NCI-H1092 (cell line): ENCODE measurements around the gene ZFPM1.

ENCODE experiments used
- DNase-seq: peaks from one replicate; lab custom pipeline; 2025; lab: John Stamatoyannopoulos, UW

ZFPM1 gene

DNA sequence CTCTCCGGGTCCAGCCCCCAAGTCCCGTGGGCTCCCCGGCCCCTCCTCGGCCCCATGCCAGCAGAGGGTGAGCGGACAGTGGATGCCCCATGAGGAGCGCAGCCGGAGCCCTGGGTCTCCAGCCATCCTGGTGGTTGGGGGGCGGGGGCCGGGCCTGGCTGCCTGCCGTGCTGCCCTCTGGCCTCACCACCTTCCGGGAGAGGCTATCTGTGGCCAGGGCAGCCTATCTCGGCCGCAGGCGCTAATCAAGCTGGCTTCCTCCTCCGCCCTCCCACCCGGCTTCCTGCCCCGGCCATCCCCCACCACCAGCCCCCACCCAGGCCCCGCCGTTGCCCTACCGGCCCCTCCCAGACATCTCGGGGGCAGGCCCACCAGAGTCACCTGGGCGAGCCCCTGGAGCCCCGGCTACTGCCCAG, 46.8 kb downstream of the ZFPM1 start:
- DNase-seq: no peak

GRCh38 chr16:88500255-88500661, 47.2 kb downstream of the ZFPM1 start:
- no peak for DNase-seq

DNA sequence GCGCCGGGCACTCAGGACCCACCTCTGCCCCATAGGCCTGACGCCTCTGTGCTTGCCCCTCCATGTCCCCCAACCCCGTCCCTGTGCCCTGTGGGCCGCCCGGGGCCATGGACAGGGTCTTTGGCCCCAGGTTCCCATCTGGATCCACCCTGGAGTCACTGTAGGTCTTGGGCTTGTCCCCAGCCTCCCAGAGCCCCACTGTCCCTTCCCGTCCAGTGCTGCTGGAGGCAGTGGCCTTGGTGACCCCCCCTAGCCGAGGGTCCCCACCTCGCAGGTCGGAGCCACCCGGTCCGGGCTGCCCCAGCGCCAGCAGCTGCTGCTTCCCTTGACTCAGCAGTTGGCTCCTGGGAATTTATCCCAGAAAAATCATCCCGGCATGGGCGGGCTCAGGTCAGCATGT, 49.3 kb downstream of the ZFPM1 start:
- no peak for DNase-seq

DNA sequence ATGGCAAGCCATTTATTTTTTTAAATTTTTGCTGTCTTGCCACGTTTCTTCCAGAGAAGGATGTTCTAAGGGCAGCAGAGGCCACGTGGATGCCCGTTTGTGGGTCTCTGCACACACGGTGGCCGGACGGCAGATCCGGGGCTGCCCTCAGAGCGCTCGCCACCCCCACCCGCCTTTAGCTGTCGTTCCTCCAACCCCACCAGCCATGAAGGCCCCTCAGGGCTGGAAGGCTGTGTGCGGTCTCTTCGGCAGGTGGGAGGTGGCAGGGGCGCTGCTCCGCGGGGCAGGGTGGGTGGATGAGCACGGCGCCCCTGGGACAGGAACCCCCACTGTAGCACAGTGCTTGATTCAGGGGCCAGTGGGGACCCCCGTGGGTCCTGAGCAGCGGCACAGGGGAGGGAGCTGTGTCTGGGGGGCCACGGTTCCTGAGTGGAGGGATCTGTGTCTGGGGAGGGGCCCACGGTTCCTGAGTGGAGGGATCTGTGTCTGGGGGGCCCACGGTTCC, 49.7 kb downstream of the ZFPM1 start:
- DNase-seq: no peak

DNA sequence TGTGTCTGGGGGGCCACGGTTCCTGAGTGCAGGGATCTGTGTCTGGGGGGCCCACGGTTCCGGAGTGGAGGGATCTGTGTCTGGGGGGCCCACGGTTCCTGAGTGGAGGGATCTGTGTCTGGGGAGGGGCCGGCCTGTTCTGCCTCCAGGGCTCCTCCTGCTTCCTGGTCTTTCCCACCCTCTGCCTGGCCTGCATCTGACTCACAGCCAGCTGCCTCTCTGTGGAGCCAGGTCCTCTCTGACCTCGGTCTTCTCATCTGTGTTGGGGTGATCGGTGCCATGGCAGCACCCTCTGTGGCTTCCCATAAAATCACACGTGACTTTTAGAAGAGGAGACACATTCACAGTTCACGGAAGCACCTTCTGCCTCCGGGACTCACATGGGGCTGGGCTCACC, 50.3 kb downstream of the ZFPM1 start:
- no peak for DNase-seq

GRCh38 chr16:88503771-88504488, 50.9 kb downstream of the ZFPM1 start:
- DNase-seq: no peak

DNA sequence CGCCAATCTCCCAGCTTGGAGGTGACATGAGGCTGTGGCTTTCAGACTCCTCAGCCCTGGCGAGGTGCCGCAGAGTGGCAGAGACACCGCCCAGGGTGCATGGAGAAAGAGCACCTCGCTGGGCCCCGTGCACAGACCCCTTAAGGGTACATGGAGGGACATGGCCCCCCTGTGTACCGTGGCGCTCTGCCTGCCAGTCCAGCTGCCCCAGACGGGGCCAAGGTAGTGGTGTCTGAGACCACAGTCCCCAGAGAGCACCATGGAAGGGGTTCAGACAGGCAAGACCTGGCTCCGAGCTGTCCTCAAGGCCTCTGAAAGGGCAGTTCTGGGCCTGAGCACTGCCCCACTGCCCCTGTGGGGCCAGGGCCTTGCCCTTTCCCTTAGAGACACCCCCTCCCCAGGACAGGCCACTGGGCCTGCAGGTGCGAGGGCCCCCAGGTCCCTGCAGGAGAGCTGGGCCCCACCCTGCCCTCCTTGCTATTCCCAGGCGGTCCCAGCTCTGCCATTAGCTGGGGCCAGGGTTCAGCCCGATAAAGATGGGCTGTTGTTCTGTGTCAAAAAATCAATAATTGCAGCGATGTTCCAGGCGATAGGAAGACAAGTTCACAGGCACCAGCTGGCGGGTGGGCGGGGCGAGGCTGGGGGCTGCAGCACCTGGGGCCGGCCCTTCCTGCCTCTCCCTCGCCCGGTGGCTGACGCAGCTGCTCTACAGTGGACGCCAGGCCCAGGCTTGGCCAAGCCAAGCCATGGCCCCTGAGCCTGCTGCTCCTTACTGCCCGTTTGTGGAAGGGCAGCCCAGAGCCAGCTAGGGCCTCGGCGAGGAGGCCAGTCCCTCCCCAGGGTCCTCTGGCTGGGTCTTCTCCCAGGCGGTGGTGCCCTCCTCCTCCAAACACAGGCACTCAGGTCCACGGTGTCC, 51.7 kb downstream of the ZFPM1 start:
- DNase-seq: peak; percentile 29

DNA sequence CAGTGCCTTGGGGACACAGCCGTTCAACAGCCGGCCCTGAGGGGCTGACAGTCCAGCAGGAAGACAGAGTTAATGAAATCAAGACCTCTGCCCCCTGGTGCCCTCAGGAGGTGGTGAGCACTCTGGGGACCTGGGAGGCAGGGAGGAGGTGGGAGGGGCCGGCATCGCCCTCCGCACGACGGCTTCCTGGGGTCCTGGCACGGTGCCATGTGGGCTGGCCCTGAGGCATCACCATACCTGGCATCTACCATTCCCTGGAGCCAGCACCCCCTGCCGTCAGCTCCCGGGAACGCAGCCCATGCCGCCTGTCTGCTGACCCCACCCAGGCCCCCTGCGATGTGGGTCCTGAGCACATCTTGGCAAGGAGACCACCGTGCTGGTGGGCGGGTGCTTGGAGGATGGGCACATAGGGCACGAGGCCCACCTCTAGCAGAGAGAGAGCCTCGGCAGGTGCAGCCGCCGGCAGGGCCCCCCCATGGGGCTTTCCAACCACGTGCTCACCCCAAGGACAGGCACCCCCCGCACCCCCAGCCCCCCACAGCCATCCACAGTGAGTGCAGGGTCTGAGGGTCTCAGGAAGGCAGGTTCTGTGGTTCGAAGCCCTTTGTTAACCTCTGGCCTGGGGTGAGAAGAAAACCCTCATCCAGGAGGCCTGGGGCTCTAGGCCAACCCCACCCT, 52.5 kb downstream of the ZFPM1 start:
- DNase-seq: peak; percentile 75

DNA sequence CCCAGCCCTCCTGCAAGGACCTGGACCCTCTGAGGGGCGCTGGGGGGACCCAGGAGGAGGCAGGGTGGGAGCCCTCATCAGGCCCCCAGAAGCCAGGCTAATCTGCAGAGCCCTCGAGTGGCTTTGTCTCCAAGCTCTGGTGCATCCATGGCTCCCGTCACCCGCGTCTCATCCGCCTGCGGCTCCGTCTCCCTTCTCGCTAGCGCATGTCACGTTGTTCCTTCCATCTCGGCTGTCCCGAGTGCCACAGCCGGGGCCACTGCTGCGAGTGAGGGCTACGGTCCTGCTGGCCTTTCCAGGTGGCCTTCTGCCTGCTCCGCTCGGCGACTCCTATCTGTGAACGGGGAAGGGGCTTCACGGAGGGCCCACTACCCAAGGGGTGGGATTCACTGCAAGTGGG, 53.6 kb downstream of the ZFPM1 start:
- DNase-seq: no peak

GRCh38 chr16:88507231-88507743, 54.2 kb downstream of the ZFPM1 start:
- DNase-seq: no peak

GRCh38 chr16:88508376-88508867, 55.3 kb downstream of the ZFPM1 start:
- no peak for DNase-seq

DNA sequence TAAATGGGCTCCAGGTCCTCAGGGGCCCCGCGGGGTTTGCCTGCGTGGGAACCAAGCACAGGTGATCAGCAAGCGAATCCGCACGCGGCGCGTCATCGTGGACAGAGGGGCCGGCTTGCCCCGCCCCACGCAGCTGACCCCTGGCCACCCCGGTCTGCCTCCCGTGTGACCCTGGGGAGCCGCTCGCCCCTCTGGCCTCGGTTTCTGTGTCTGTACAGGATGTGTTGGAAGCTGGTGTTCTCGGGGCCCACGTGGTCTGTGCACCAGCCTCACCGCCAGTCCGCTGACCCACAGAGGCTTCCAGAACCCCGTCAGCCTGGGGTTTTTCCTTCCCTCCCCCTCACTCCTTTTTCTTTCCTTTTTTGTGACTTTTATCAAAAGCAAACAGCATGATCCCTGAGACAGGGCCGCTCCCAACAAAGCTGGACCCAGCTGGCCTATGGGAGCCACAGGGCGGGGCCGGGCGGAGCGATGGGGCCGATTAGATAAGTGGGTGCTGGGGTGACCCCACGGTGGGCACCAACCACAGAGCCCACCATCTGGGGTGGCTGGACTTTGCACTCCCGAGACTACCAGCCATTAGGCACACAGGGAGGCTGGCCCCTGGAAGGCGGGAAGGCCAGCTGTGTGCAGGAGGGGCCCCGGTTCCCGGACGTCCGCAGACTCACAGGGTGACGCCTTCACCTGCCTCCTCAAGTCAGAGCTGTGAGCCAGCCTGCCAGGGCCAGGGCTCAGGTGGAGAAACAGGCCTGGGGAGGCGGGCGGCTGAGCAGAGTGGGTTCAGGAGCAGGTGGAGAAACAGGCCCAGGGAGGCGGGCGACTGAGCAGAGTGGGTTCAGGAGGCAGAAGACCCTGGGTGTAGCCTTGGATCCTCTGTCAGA, 56.0 kb downstream of the ZFPM1 start:
- no peak for DNase-seq

- no peak for DNase-seq
Observed at GRCh38 chr16:88509749-88510069, 56.6 kb downstream of the ZFPM1 start.

DNA sequence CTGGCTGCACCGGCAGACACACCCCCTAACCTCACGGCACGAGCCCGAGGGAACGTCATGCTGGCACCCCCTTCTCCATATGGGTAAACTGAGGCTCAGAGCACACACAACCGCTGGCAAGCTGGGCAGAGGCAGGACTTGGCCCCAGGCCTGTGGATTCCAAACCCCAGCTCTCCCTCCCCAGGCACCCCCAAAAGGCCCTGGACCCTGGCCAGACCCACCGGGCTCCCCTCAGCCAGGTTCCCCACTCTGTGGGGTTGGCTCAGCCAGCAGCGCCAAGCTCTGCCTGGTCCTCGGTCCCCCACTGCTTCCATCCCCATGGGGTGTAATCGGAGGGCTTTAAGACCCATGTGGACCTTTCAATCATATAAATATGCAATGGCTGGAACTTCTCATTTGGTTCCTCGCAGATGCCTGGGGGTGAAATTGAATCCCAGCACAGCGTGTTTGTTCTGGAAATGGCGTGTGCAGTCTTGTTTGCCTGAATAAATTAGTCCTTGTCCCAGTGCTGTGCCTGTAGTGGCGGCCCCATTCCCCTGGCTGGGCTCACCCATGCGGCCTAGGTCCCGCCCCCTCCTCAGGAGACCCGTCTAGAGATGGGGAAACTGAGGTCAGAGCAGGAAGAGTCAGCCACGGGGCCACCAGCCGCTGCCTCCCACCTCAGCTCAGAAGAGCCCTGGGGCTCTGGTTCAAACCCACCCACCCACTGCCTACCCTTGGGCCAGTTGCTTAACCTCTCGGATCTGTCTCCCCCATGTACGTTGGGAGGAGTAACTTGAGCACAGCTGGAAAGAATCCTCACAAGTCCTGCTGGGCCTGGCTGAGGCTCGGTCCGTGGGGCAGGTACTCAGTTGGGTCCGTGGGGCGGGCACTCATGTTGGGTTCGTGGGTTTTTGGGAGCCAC, 57.3 kb downstream of the ZFPM1 start:
- no peak for DNase-seq

GRCh38 chr16:88511060-88511459, 58.0 kb downstream of the ZFPM1 start:
- DNase-seq: no peak

GRCh38 chr16:88511906-88512305, 58.8 kb downstream of the ZFPM1 start:
- DNase-seq: no peak

DNA sequence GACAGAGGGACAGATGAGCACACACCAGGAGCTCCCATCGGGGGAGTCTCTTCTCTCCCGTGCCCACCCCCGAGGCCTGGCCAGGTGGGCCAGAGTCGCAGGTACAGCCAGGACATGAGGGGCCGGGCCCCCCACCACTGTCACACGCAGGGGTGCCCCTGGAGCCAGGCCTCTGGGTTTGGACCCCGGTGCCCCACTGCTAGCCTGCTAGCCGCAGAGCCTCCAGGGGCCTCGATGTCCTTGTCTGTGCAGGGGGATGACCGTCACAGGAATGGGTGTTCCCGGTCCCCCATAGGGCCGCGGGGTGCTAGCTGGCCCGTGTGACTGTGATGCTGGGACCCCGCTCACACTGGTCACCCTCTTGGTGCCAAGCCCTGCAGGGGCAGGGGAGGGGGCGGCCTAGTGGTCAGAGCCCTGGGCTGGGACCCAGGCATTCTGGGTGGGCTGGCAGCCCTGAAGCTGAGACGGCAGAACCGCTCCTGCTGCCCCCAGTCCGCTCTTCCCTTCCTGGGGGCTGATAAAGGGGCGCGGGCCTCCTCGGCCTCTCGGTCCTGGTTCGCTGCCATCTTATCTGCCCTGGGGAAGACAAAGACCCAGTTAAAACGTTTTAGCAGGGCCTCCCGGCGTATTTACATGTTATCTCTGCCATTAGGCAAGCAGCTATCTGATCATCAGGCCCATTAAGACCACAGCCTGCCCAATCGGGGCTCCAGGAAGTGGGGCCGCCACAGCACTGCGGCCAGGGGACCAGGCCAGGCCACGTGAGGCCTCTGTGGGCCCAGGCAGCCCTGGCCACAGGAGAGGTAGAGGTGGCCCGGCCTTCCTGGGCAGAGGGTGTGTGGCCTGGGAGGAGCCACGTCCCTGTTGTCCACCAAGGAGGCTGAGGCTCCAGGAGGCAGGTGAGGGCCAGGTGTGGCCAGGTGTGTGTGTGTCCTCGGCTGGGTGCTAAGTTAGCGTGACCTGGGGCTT, 59.9 kb downstream of the ZFPM1 start:
- DNase-seq: no peak

GRCh38 chr16:88514070-88514469, 61.0 kb downstream of the ZFPM1 start:
- no peak for DNase-seq
